ENCODE data around the gene IFNA10. TPM values are rescaled to one million over a fixed set of nuclear protein-coding genes. Genes with fewer than 3 reads are reported as not detected.
"Not testable (repeated sequence)": the region's sequence is repeated elsewhere in the genome, so short reads cannot be mapped to it uniquely, and the experiment has no call there.

Gene IFNA10
- total and polyA plus RNA-seq, 2 of the 8 experiments (the other 6 are each of a cell fraction or from before 2014, with no cell fraction given), result not detected

DNA sequence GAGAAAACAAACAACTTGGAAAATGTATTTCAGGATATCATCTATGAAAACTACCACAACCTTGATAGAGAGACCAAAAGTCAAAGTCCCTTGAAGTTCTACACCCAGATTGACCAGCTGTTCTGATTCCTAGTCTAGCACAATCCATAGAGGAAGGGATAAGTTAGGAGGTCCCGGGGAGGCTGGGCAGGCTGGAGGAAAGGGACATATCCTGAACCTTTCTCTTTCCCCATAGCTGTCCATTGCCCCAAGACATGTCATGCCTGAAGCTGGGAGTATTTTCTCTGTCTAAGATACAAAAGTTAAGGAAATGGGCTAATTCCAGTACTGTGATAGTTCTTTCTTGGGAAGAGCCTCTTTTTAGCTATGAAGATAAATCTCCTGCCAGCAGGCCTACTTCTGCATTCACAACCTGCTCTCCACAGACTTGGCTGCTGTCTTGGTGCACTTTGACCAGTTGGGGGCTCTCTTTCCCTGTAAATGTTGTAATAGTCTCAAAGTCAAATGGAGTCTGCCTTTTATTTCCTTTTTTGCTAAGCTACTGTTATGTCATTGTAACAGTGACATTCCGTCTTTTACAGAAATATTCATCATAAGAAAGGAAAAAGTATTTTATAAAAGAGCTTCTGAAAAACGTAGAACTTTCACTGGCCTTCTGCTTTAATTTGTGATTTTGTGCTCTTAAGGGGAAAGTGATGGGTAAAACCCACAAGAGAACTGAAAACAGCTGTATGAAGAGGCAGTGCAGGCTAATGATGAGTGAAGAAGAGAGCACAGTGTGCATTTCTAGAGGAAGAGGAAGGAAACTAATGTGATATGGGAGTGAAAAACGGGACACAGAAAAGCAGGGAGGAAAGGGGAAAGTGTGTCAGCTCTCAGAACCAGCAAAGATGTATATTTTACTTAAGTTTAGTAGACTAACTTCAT lies 23.9 kb downstream of the IFNA10 start:
- POLR2A ChIA-PET (ENCODE audit: partially characterized antibody); H3K14ac ChIP-seq (ENCODE audit: insufficient read length); H2BK12ac ChIP-seq (ENCODE audit: low read depth, low read length); H3K23ac ChIP-seq (ENCODE audit: insufficient read length); H3K4me1 ChIP-seq (replicated peaks in 1 of 4; ENCODE audit: control insufficient read depth in 3 of 4, insufficient read depth in 4 of 4, low read length in 3 of 4); H2AK5ac ChIP-seq (ENCODE audit: low read depth, low read length); H2BK20ac ChIP-seq (ENCODE audit: low read length); H2BK5ac ChIP-seq (ENCODE audit: low read depth, low read length); H3K4ac ChIP-seq (replicated peaks; ENCODE audit: insufficient read length, low read depth, low read length); H3K27ac ChIP-seq (ENCODE audit: low read depth, low read length); H4K8ac ChIP-seq (ENCODE audit: extremely low read depth, insufficient read depth, low read length); H3K27me3 ChIP-seq (replicated peaks in 1 of 4; ENCODE audit: control insufficient read depth in 3 of 4, extremely low read depth in 1 of 4, insufficient read depth in 3 of 4, low read length in 3 of 4); DNase-seq (ENCODE audit: low read depth in 1 of 2, low spot score in 2 of 2); H4K5ac ChIP-seq (ENCODE audit: insufficient read length, low read depth, low read length); H2BK15ac ChIP-seq (ENCODE audit: low read length); H3K18ac ChIP-seq (ENCODE audit: extremely low read depth, low read length); H3K4me2 ChIP-seq (ENCODE audit: insufficient read depth in 1 of 2, low read depth in 2 of 2, low read length in 2 of 2); H3K23me2 ChIP-seq (ENCODE audit: low read depth, low read length); H3K56ac ChIP-seq (replicated peaks; ENCODE audit: insufficient read length, low read depth, low read length); H2AFZ ChIP-seq (ENCODE audit: low read length); H3K79me2 ChIP-seq (ENCODE audit: control insufficient read depth in 1 of 2, insufficient read depth in 2 of 2, low read length in 2 of 2); H2BK120ac ChIP-seq (replicated peaks; ENCODE audit: low read depth, low read length); H3K9ac ChIP-seq (replicated peaks in 1 of 4; ENCODE audit: extremely low read depth in 1 of 4, low read depth in 3 of 4, low read length in 3 of 4); H4K91ac ChIP-seq (replicated peaks; ENCODE audit: insufficient read length, low read length); FAIRE-seq; H4K20me1 ChIP-seq (replicated peaks in 1 of 2; ENCODE audit: control insufficient read depth in 1 of 2, insufficient read depth in 2 of 2, low read length in 2 of 2); H3K9me3 ChIP-seq (ENCODE audit: insufficient read depth in 2 of 2, low read depth in 1 of 2, low read length in 1 of 2); H3K4me3 ChIP-seq (ENCODE audit: extremely low read depth in 1 of 4, insufficient read depth in 2 of 4, low read depth in 3 of 4, low read length in 4 of 4); H3K79me1 ChIP-seq (ENCODE audit: low read depth, low read length); H3K36me3 ChIP-seq (ENCODE audit: control insufficient read depth in 2 of 4, insufficient read depth in 4 of 4, low read length in 3 of 4): not testable (repeated sequence)
- TF ChIP-seq RAD21 (IDR thresholded peaks at IDR 0.05 in 1 of 2, conservative IDR thresholded peaks at IDR 0.05 in 1 of 2; ENCODE audit: low read depth in 2 of 2, low read length in 2 of 2), result peak; percentile 53 to 62; a peak in 3 of 4 replicates
- TF ChIP-seq, protein P1, sequence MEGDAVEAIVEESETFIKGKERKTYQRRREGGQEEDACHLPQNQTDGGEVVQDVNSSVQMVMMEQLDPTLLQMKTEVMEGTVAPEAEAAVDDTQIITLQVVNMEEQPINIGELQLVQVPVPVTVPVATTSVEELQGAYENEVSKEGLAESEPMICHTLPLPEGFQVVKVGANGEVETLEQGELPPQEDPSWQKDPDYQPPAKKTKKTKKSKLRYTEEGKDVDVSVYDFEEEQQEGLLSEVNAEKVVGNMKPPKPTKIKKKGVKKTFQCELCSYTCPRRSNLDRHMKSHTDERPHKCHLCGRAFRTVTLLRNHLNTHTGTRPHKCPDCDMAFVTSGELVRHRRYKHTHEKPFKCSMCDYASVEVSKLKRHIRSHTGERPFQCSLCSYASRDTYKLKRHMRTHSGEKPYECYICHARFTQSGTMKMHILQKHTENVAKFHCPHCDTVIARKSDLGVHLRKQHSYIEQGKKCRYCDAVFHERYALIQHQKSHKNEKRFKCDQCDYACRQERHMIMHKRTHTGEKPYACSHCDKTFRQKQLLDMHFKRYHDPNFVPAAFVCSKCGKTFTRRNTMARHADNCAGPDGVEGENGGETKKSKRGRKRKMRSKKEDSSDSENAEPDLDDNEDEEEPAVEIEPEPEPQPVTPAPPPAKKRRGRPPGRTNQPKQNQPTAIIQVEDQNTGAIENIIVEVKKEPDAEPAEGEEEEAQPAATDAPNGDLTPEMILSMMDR (IDR thresholded peaks at IDR 0.05; ENCODE audit: control extremely low read depth in 1 of 3, insufficient read depth in 1 of 3, low read depth in 1 of 3, low read length in 3 of 3), result peak; percentile 37 to 70 (median 58)
- CTCF ChIA-PET (ENCODE audit: partially characterized antibody), result interaction anchor here (0.7 to 2.6 kb wide), 37 partner anchors 9 to 611 kb away, joined by 3 to 15 read pairs (median 4); partner anchors contain the start of genes IFNA10 and IFNA8
- 39% methylated on average over 4 of the region's 4 CpGs; no CpG with 5 or more reads in 1 of the 2 experiments for WGBS, 2 experiments (ENCODE audit: extremely low coverage in 1 of 2, insufficient coverage in 1 of 2, insufficient read length in 1 of 2, insufficient replicate concordance in 2 of 2, low coverage in 1 of 2, low lambda C conversion rate in 2 of 2, missing lambda C conversion rate in 1 of 2)

All from H1 (cell line).